Upper lobe of left lung (tissue), 6 donors: ENCODE data around the gene SEC22A. TPM values are rescaled to one million over a fixed set of nuclear protein-coding genes. Genes with fewer than 3 reads are reported as not detected.

Experiments used
- ATAC-seq, 2 donors: fragments of 200-7000 bp; cut with Tn5 transposase; one replicate each; pipeline ENCODE4 v1.9.1; 2022; ENCODE audit warnings: mild to moderate bottlenecking in 2 of 2, moderate library complexity in 2 of 2; ENCODE audit not compliant: low FRiP score in 2 of 2
- DNase-seq, 2 donors: peaks; one replicate each; pipeline ENCODE4 v3.0.0-alpha.2; 2019 to 2020
- H3K27ac ChIP-seq, 4 donors: fragments of 200-600 bp; sonication (generic); one replicate each; pipeline ENCODE4 v1.5.1; 2016 to 2019
- H3K27me3 ChIP-seq, 4 donors: fragments of 200-600 bp; sonication (generic); one replicate each; pipeline ENCODE4 v1.5.1; 2017 to 2019
- H3K36me3 ChIP-seq, 4 donors: fragments of 200-600 bp; sonication (generic); one replicate each; pipeline ENCODE4 v1.5.1; 2016 to 2019
- H3K4me1 ChIP-seq, 4 donors: fragments of 200-600 bp; sonication (generic); one replicate each; pipeline ENCODE4 v1.5.1; 2018 to 2019
- H3K4me3 ChIP-seq, 4 donors: fragments of 200-600 bp; sonication (generic); one replicate each; pipeline ENCODE4 v1.5.1; 2017 to 2019; ENCODE audit warnings: mild to moderate bottlenecking in 2 of 4, moderate library complexity in 1 of 4
- H3K9me3 ChIP-seq, 4 donors: fragments of 200-600 bp; sonication (generic); one replicate each; pipeline ENCODE4 v1.5.1; 2018 to 2019
- EP300 ChIP-seq, 4 donors: sonication (generic); formaldehyde crosslinking; IDR thresholded peaks; one replicate each; pipeline ENCODE4 v1.5.1; 2017; ENCODE audit warnings: antibody characterized with exemption in 4 of 4, control low read depth in 2 of 4
- POLR2A ChIP-seq, 4 donors: fragments of 450-650 bp; IDR thresholded peaks; one replicate each; pipeline ENCODE4 v1.5.1; 2016 to 2017; ENCODE audit warnings: antibody characterized with exemption in 4 of 4, mild to moderate bottlenecking in 2 of 4
- POLR2AphosphoS5 ChIP-seq, 2 donors: sonication (generic); formaldehyde crosslinking; IDR thresholded peaks; one replicate each; pipeline ENCODE4 v1.5.1; 2017; ENCODE audit warnings: antibody characterized with exemption in 2 of 2
- WGBS, 2 donors: methylation state at CpG; one replicate each; pipeline ENCODE4 v1.1.5; 2017 to 2018; 5-methylcytosine and 5-hydroxymethylcytosine counted together
- total RNA-seq, 6 donors: library from RNA; depleted of rRNA in 4 of 6; stranded (reverse); fragments of >200 nt in 4 of 6; gene quantifications; one replicate each; pipeline versions ENCODE4 v1.1.0 to v1.2.1, GENCODE V29; 2016 to 2021
- TF ChIP-seq, protein P1 (sequence below), 6 experiments: fragments of 450-650 bp in 4 of 6; fragments of 200-600 bp in 2 of 6; sonication (generic) in 2 of 6; IDR thresholded peaks; one replicate each; pipeline ENCODE4 v1.5.1; 2016 to 2019; ENCODE audit warnings: antibody characterized with exemption in 6 of 6
- donor health status: DM: no; HTN: no; CAD: no; lungs with moderate emphysema.
- donor health status: DM: no; HTN: yes; CAD: no; lungs with severe emphysema.

The SEC22A gene
- total RNA-seq, 6 donors from 2014 or later = 5.5 to 22.5 (median 12.3) TPM

DNA sequence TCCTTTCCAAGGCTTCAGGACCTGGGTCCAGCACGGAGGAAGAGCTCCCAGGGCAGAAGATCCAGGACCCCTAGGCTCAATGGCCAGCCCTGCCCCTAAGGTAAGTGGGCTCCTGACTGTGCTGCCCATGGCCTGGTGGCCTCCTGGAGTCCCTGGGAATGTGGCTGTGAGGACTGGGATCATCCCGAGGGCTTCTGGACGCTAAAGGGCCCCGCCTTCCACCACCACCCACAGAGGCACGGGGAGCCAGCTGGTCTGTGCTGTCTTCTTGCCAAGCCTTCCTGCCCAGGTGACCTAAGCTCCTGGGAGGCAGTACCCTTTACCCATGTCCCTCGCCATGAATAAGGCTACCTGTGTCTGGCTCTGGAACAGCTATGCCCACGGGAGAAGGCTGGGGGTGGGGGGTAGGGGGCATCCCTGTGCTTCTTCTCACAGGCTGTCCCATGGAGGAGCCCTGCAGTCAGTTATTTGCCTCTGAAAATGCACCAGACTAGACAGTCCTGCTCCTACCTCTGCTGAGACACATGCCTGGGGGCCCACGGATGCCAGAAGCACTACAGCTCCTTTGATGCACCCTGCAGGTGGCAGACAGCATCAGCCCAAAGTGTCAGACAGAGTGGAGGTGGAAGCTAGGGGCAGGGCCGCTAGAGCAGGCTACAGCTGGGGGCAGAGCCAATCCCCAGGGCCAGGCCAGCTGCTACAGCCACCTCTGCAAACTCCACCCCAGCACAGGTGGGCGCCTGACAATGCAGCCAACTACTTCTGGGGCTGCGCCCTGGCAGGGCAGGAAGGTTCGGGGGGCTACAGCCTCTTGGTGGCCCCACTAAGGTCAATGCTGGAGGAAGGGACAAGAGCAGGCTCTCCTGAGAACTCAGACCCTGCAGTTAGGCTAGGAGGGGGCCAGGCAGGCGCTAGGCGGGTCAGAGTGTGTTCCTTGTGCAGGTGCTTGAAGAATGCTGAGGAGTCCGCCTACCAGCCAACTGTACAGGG lies 90.9 kb downstream of the SEC22A start:
- Histone ChIP-seq H3K36me3 (no peaks in the 10 kb centered on the region), H3K4me3 (no peak overlapping the region), H3K4me1 (no peaks in the 10 kb centered on the region), H3K9me3 (no peaks in the 10 kb centered on the region), H3K27ac (no peak overlapping the region), H3K27me3 (no peaks in the 10 kb centered on the region)
- ATAC-seq (no peak), DNase-seq (peak in 1 of 2 donors; percentile 49)
- TF ChIP-seq EP300 (IDR thresholded peaks at IDR 0.05) (no peak), POLR2AphosphoS5 (IDR thresholded peaks at IDR 0.05) (no peak), POLR2A (IDR thresholded peaks at IDR 0.05) (no peak)
- TF ChIP-seq, protein P1, sequence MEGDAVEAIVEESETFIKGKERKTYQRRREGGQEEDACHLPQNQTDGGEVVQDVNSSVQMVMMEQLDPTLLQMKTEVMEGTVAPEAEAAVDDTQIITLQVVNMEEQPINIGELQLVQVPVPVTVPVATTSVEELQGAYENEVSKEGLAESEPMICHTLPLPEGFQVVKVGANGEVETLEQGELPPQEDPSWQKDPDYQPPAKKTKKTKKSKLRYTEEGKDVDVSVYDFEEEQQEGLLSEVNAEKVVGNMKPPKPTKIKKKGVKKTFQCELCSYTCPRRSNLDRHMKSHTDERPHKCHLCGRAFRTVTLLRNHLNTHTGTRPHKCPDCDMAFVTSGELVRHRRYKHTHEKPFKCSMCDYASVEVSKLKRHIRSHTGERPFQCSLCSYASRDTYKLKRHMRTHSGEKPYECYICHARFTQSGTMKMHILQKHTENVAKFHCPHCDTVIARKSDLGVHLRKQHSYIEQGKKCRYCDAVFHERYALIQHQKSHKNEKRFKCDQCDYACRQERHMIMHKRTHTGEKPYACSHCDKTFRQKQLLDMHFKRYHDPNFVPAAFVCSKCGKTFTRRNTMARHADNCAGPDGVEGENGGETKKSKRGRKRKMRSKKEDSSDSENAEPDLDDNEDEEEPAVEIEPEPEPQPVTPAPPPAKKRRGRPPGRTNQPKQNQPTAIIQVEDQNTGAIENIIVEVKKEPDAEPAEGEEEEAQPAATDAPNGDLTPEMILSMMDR (IDR thresholded peaks at IDR 0.05) = no peak
- WGBS, 2 donors = 69 to 83% methylated on average over 2 to 15 of the region's 15 CpGs

GRCh38 chr3:123294296-123294938 lies 92.7 kb downstream of the SEC22A start:
- H3K9me3 ChIP-seq = no peaks in the 10 kb centered on the region
- H3K27ac ChIP-seq = no peak overlapping the region
- no peak overlapping the region for H3K4me3 ChIP-seq
- DNase-seq = no peak
- no peaks in the 10 kb centered on the region for H3K27me3 ChIP-seq
- no peaks in the 10 kb centered on the region for H3K36me3 ChIP-seq
- TF ChIP-seq EP300 (IDR thresholded peaks at IDR 0.05) (no peak), POLR2A (IDR thresholded peaks at IDR 0.05) (no peak), POLR2AphosphoS5 (IDR thresholded peaks at IDR 0.05) (no peak)
- TF ChIP-seq, protein P1 (IDR thresholded peaks at IDR 0.05) = no peak
- 93 to 96% methylated on average over 13 of the region's 13 CpGs for WGBS, 2 donors
- H3K4me1 ChIP-seq = no peaks in the 10 kb centered on the region
- ATAC-seq = no peak

GRCh38 chr3:123295171-123295900 lies 93.6 kb downstream of the SEC22A start:
- ATAC-seq (no peak), DNase-seq (no peak)
- Histone ChIP-seq H3K27ac (no peak overlapping the region), H3K36me3 (no peaks in the 10 kb centered on the region), H3K9me3 (no peaks in the 10 kb centered on the region), H3K27me3 (no peaks in the 10 kb centered on the region), H3K4me3 (no peak overlapping the region), H3K4me1 (no peaks in the 10 kb centered on the region)
- TF ChIP-seq POLR2AphosphoS5 (IDR thresholded peaks at IDR 0.05) (no peak), POLR2A (IDR thresholded peaks at IDR 0.05) (no peak), EP300 (IDR thresholded peaks at IDR 0.05) (no peak)
- 70 to 80% methylated on average over 6 to 7 of the region's 7 CpGs for WGBS, 2 donors

- Histone ChIP-seq H3K27ac (no peak overlapping the region), H3K36me3 (no peaks in the 10 kb centered on the region), H3K4me3 (no peak overlapping the region), H3K27me3 (no peaks in the 10 kb centered on the region), H3K9me3 (no peaks in the 10 kb centered on the region), H3K4me1 (no peaks in the 10 kb centered on the region)
- no peak for TF ChIP-seq EP300 (IDR thresholded peaks at IDR 0.05)
- no peak for TF ChIP-seq POLR2A (IDR thresholded peaks at IDR 0.05)
- TF ChIP-seq POLR2AphosphoS5 (IDR thresholded peaks at IDR 0.05) = no peak
- TF ChIP-seq, protein P1 (IDR thresholded peaks at IDR 0.05) = no peak
- no peak for DNase-seq
- ATAC-seq = no peak
- 70 to 100% methylated on average over 1 to 10 of the region's 11 CpGs for whole genome bisulfite sequencing, 2 donors
Measured at GRCh38 chr3:123295901-123296250, 94.1 kb downstream of the SEC22A start.

DNA sequence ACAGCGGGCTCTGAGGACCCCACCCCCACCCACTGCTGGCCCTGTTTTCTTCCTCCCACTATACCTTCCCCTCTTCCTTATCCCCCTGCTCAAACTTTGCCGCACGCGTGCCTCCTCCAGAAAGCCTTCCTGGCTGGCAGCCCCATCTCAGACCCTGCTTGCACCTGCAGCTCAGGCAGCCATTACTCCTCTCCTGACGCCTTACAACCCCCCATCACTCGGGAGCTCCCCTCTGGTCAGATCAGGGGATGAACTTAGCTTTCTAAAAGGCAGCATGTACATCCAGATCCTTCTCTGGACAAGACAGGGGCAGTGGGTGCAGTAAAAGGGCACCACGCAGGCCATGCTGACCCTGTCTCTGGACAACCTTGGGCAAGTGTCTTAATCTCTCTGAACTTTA lies 94.5 kb downstream of the SEC22A start:
- no peaks in the 10 kb centered on the region for H3K27me3 ChIP-seq
- no peaks in the 10 kb centered on the region for H3K9me3 ChIP-seq
- no peaks in the 10 kb centered on the region for H3K4me1 ChIP-seq
- 84 to 89% methylated on average over 7 of the region's 7 CpGs for WGBS, 2 donors
- DNase-seq (no peak), ATAC-seq (no peak)
- H3K36me3 ChIP-seq = no peaks in the 10 kb centered on the region
- H3K4me3 ChIP-seq = no peak overlapping the region
- TF ChIP-seq, protein P1 (IDR thresholded peaks at IDR 0.05) = no peak
- TF ChIP-seq POLR2AphosphoS5 (IDR thresholded peaks at IDR 0.05) (no peak), EP300 (IDR thresholded peaks at IDR 0.05) (no peak), POLR2A (IDR thresholded peaks at IDR 0.05) (no peak)
- no peak overlapping the region for H3K27ac ChIP-seq
